IMR-90 (cell line): ENCODE measurements around the gene TIGD3.
A peak's percentile ranks its signal among the peaks of the same experiment; 100 is the strongest.

Source experiments
- MAZ ChIP-seq: IDR thresholded peaks from 2 replicates; pipeline ENCODE4 v1.6.1; 2012; ENCODE audit warnings: low read depth, mild to moderate bottlenecking, low read length, improper control_type of control experiment, moderate library complexity, borderline replicate concordance
- NFE2L2 ChIP-seq: fragments of 150-350 bp; IDR thresholded peaks from 2 replicates; pipeline ENCODE4 v1.6.1; 2016; ENCODE audit warnings: low read depth, mild to moderate bottlenecking, low read length
- POLR2A ChIP-seq: IDR thresholded peaks from 2 replicates; pipeline ENCODE4 v1.6.1; 2012; ENCODE audit warnings: mild to moderate bottlenecking, low read depth, low read length
- RAD21 ChIP-seq: IDR thresholded peaks from 2 replicates; pipeline ENCODE4 v1.6.1; 2012; ENCODE audit warnings: low read length, improper control_type of control experiment

GRCh38 chr11:65389294-65389980, 34.9 kb downstream of the TIGD3 start:
- TF ChIP-seq NFE2L2 = no peak
- no peak for TF ChIP-seq RAD21
- no peak for TF ChIP-seq MAZ
- peak; percentile 3 for TF ChIP-seq POLR2A
